ENCODE measurements around the gene TGM6. TPM values are rescaled to one million over a fixed set of nuclear protein-coding genes. Genes with fewer than 3 reads are reported as not detected.

Gene TGM6
- total and polyA plus RNA-seq, 9 donors = not detected

DNA sequence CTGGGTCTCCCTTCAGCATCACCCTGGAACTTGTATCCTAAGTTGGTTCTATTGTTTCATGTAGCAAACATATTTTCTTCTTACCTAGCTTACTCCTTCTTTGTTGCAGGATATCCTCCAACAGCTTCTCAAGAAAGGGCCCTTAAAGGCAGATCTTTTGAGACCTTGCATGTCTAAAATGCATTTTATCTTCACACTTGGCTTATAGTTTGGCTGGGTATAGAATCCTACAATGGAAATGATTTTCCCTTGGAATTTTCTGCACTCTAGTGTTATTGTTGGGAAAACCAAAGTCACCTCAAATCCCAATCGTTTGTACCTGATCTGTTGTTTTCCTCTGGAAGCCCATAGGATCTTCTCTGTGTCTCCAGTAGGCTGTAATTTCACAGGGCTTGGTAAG, 12.1 kb upstream of the TGM6 start:
- Histone ChIP-seq H3K36me3 (no peaks in the 10 kb centered on the region), H3K27me3 (no peaks in the 10 kb centered on the region), H3K4me3 (no peak overlapping the region), H3K9me3 (no peaks in the 10 kb centered on the region), H3K27ac (no peak overlapping the region), H3K4me1 (ENCODE audit: insufficient read depth) (no peaks in the 10 kb centered on the region)
- no peak for DNase-seq
- WGBS, 3 donors = 23 to 32% (median 28%) methylated on average over 1 of the region's 1 CpG
- TF ChIP-seq EP300 (IDR thresholded peaks at IDR 0.05) (no peak), POLR2A (IDR thresholded peaks at IDR 0.05) (no peak)
- TF ChIP-seq, protein P1, sequence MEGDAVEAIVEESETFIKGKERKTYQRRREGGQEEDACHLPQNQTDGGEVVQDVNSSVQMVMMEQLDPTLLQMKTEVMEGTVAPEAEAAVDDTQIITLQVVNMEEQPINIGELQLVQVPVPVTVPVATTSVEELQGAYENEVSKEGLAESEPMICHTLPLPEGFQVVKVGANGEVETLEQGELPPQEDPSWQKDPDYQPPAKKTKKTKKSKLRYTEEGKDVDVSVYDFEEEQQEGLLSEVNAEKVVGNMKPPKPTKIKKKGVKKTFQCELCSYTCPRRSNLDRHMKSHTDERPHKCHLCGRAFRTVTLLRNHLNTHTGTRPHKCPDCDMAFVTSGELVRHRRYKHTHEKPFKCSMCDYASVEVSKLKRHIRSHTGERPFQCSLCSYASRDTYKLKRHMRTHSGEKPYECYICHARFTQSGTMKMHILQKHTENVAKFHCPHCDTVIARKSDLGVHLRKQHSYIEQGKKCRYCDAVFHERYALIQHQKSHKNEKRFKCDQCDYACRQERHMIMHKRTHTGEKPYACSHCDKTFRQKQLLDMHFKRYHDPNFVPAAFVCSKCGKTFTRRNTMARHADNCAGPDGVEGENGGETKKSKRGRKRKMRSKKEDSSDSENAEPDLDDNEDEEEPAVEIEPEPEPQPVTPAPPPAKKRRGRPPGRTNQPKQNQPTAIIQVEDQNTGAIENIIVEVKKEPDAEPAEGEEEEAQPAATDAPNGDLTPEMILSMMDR (IDR thresholded peaks at IDR 0.05) = no peak
- intact Hi-C loops (cut with DNase I) = no loop called here

DNA sequence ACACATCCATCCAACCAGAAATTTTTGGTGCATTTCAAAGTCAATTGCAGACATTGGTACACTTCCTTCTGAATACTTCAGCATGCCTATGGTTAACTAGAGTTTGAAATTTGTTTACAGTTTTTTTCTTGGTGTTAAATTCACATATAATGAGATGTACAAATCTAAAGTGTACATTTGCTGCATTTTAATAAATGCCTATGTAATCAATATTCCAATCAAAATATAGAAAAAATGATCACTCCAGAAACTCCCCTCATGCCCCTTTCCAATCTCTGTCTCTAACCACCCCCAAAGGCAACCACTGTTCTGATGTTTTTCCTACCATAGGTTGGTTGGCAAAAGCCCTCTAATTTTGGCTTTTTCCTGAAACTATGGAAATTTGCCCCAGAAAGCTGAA, 7.6 kb upstream of the TGM6 start:
- Histone ChIP-seq H3K27ac (no peak overlapping the region), H3K4me1 (ENCODE audit: insufficient read depth) (no peaks in the 10 kb centered on the region), H3K4me3 (no peak overlapping the region), H3K27me3 (no peaks in the 10 kb centered on the region), H3K36me3 (no peaks in the 10 kb centered on the region), H3K9me3 (no peaks in the 10 kb centered on the region)
- TF ChIP-seq EP300 (IDR thresholded peaks at IDR 0.05) (no peak), POLR2A (IDR thresholded peaks at IDR 0.05) (no peak)
- TF ChIP-seq, protein P1 (IDR thresholded peaks at IDR 0.05) = no peak
- no peak for DNase-seq
- intact Hi-C loops (cut with DNase I) = no loop called here

DNA sequence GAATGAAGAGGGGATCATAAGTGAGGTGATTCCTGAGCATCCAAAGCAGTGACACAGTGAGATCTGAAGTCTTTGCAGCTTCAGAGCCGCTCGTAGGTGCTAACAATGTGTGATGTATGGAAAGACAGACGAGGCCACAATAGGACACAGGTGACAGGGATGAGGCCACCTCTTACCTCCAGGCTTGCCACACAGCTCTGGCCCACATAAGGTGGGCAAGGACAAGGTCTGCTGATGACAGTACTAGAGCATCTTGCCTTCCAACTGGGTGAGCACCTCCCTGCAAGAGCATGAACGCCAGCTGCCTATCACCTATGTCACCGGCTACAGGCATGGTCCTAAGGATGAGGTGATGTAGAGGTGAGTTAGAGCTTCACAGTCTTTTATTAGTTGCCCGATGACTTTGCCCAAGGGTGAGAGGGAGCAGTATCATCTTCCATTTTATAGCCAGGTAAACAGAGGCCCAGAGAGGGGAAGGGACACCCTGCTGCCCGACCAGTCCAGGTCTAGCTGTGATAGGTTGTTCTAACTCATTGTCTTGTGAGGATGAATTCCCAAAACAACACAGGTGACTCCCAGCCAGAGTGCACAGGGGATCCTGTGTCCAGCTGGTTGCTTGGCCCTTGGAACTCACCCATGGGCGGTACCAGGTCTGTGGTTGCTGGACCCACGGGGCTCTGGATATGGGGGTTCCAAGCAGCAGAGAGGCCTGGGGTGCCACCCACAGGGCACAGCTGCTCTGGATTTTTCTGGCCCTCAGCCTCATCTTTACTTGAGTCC, 6.2 kb upstream of the TGM6 start:
- no peaks in the 10 kb centered on the region for H3K9me3 ChIP-seq
- H3K27me3 ChIP-seq = no peaks in the 10 kb centered on the region
- no peaks in the 10 kb centered on the region for H3K4me1 ChIP-seq (ENCODE audit: insufficient read depth)
- H3K4me3 ChIP-seq = no peak overlapping the region
- intact Hi-C loops (cut with DNase I) = no loop called here
- no peak overlapping the region for H3K27ac ChIP-seq
- TF ChIP-seq EP300 (IDR thresholded peaks at IDR 0.05) = no peak
- TF ChIP-seq, protein P1 (IDR thresholded peaks at IDR 0.05) = no peak
- no peak for TF ChIP-seq POLR2A (IDR thresholded peaks at IDR 0.05)
- H3K36me3 ChIP-seq = no peaks in the 10 kb centered on the region
- WGBS, 3 donors = 71 to 82% (median 76%) methylated on average over 9 of the region's 9 CpGs
- no peak for DNase-seq

DNA sequence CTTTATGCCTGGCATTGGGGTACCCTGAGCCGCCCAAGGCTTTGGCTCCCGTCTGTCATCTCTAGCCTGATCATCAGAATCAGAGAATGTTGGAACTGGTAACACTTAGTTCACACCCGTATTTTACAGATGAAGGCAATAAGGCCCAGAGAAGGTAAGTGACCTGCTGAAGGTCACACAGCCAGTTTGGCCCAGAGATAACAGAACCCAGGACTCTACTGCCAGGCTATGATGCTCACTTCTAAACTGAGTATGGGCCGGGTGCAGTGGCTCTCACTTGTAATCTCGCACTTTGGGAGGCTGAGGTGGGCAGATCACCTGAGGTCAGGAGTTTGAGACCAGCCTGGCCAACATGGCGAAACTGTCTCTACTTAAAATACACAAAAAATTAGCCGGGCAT, 1.8 kb upstream of the TGM6 start:
- no peak for TF ChIP-seq EP300 (IDR thresholded peaks at IDR 0.05)
- no peak for TF ChIP-seq POLR2A (IDR thresholded peaks at IDR 0.05)
- TF ChIP-seq, protein P1 (IDR thresholded peaks at IDR 0.05) = no peak
- no peak for DNase-seq
- no peak overlapping the region for H3K27ac ChIP-seq
- intact Hi-C loops (cut with DNase I) = no loop called here
- no peaks in the 10 kb centered on the region for H3K36me3 ChIP-seq
- H3K27me3 ChIP-seq = no peaks in the 10 kb centered on the region
- no peaks in the 10 kb centered on the region for H3K9me3 ChIP-seq
- 83 to 89% (median 84%) methylated on average over 7 of the region's 7 CpGs for WGBS, 3 donors
- no peaks in the 10 kb centered on the region for H3K4me1 ChIP-seq (ENCODE audit: insufficient read depth)
- no peak overlapping the region for H3K4me3 ChIP-seq
